G401.6 (cell line): Measurements from ENCODE around the gene OR6S1.
A peak's percentile ranks its signal among the peaks of the same experiment; 100 is the strongest.

Source experiments
- FAIRE-seq: peaks from 2 replicates; lab custom pipeline; 2012; peaks lifted over from hg19 to GRCh38; lab: Jason Lieb, UNC

The OR6S1 gene, protein sequence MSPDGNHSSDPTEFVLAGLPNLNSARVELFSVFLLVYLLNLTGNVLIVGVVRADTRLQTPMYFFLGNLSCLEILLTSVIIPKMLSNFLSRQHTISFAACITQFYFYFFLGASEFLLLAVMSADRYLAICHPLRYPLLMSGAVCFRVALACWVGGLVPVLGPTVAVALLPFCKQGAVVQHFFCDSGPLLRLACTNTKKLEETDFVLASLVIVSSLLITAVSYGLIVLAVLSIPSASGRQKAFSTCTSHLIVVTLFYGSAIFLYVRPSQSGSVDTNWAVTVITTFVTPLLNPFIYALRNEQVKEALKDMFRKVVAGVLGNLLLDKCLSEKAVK

DNA sequence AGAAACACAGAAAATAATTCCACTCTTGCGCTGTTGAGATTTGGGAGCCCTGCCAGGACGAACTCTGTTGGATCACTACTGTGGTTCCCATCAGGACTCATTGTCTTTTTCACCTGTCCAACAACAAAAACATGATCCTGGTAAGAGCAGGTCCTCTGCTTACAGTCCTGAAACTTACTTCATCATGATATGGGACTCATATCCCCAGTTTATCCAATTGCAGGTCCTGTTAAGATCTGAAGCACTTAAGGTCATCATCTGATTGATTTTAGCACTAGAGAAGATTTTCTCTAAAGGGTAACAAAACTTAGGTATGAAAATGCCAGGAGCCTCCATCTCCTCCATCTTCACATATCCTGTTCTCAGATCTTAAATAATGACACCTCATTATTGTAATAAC, at the start of gene OR6S1:
Gene OR6S1, minus strand, starts transcription at position 101 of the 400 bp plus-strand sequence. Its CDS starts 0 bp downstream, at position 101.
- no peak for FAIRE-seq

DNA sequence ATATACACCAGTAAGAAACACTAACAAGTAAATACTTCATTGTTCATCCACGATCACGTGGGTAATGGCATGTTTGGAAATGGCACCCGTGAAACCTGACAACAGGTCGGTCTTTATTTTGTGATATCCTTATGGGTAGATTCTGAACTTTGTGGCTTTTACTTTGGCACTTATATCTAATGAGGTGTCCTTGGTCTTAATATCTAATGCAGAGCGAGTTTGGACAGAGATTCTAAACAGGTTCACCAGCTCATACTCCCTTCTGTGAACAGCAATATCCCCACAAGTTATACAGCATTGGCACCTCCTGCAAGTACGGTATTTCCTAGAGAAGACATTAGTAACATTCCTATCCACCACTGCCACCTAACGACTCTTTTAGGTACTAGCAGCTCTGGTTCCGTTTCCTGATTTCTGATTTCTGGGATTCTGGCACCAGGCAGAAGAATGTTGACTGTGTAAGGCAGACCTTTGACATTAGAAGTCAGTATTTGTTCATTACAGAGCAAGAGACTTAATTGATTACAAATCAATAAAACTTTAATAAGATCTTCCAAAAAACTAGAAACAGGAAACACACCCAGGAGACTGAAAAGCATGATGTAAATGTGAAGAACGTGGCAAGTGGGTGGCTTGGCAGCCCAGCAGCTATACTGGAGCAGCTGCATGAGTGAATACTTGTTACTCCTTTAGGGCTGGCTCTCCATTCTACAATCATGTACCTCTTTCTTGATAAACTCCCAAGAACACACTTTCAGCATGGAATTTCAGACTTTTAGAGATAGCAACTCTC, 49.6 kb upstream of the OR6S1 start:
- FAIRE-seq = peak; percentile 94

DNA sequence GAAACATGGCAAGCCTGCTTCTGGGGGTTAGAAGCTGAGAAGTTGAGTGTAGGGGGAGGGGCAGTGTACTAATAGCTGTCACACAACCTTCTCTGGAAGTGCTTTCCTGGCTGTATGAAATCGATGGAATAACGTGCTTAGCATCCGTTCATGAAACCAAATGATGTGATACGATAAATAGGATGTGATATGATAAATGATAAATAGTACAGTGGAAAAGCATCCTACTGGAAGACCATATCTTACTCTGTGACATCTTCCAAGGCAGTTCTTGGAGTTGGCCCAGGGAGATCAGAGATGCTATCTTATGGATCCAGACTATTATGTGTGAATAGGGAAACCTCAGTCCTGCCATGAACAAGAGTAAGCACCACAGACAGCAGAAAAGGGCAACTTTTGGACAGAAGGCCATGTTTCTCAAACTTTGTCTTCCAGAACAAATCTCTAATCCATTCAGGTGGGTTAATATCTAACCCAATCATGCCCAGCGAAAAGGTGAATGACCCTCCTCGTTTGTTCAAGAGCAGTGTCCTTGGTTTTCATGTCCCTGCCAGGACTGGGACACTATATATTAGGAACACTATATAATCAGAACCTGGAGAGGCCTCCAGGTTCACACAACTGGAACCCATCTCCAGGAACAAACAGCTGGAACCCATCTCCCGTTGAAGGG, 46.8 kb upstream of the OR6S1 start, which contains the start of gene ANG:
Gene ANG, plus strand, starts transcription at position 598 of the 673 bp plus-strand sequence. CDS start 4,801 bp downstream, outside the sequence.
- no peak for FAIRE-seq

DNA sequence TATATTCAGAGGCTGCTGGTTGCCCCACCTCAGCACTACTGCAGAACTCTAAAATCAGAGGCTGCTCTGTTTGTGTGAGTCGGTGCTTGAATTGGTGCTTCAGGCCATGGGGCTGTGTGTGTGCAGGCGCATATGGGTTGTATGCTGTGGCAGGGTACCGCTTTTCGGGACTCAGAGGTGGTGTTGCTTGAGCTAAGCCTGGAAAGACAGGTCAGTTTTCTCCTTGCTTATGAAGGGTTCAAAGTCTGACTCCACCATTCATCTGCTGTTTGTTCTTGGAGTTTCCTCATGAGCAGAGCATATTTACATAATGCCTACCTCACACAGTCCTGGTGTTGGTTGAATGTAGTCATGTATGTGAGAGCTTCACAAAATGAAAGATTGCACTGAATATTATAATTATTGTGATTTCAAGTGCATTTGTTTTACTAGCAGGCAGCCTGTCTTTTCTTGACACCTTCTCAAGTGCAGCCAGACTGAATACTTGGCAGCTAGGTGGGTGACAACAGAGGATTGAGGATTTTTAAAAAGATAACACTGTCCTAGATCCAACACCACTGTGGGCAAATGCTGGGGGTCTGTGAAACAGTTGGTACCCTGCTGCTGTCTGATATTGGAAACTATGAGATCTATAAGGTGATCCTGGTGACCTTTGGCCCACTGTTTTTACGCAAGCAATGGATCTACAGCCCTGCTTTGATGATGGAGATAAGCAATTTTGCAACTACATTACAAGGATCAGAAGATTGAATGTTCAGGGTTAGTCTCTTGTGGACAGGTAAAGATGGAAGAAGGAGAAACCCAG, 46.1 kb upstream of the OR6S1 start:
- FAIRE-seq = no peak

DNA sequence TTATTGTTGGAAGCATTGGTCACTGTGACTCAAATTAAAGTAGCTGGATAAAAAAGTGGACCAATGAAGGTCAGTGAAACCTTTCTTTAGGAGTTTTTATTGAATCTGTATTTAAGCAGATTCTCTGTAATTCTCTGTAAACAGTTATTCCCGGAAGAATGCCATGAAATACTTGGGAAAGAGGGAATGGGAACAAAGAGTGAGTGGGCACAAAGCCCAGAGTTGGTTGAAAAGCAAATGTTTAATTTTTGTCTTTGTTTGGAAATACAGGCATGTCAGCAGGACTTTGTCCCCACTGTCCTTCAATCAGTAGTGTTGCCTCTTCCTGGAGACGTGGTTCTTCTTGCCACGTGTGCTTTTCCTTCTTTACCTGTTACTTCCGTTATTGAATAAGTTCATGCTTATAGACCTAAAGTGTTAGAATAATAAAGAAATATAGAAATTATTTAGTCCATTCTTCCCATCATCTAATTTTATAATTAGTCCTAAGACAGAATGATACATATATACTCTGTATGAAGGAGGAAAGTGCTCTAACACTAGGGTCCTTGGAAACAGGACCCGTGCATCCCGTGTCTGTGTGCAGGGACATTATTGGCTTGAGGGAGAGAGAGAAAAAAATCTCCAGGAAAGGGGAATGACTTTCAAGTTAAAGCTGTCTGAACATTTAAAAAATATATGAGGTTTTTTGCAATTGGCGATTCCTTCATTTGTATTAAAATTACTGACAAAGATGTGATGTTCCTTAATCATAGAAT, 45.1 kb upstream of the OR6S1 start:
- no peak for FAIRE-seq

DNA sequence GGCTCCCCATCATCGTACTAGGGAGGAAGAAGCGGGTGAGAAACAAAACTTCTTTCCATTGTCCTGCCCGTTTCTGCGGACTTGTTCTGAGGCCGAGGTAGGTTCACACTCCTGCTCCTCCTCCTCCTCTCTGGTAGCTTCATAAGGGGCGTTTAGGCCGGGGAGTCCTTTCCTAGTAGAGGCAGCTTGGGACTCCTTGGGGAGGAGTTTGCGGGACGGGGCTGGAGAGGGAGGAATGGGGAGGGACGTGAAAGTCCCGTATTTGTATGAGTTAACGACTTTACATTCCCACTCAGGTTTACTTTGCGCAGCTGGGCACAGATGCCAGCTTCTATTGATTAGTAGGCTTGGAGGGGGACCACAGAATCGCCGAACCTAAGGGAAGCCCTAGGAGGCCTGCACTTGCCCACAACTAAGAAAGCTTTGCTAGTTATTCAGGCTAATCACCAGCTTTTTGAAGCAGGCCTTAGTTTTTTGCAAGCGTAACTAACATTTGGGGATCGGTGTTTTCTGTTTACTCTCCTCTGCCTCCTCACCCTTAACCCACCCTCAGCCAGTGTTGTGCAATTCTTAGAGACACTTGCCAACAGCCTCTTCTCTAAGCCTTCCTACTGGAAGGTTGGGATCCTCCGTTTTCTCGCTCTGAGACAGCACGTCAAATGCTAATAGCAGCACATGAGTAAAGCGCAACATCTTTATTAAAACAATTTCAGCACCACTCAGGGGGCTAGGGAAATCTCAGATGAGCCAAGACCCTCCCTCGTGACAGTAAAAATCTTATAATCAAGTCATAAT, 43.4 kb upstream of the OR6S1 start:
- FAIRE-seq = no peak

DNA sequence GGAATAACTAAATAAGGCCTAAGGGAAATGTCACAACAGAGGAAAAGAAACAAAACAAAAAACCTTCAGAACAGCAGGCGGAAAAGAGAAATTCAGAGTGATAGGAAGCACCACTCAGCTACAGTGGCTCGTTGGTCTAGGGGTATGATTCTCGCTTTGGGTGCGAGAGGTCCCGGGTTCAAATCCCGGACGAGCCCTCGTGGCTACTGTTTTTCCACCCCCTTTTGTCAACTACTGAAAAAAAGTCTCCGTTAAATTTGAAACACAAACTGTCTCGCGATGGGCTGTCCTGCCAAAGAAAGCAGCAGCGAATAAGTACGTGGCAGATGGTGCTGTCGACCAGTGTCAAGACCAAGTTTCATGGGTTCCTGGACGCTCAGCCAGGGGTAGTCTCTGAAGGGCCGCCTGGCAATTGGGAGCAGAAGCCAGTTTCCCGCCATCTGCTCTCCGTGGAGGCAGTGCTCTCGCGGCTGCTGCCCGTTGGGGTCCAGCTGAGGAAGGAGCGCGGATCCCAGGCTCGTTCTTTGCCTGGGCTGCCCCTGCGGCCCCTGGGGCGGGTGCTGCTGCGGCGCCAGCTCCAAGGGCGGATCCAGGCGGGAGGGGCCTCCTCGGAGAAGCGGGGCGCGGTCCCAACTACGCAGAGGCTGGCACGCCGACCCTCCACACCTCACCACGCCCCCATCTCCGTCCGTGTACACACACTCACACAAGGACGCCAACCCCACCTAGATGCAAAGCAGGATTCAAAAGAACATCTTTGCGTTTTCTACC, 42.6 kb upstream of the OR6S1 start, which contains the start of gene RNASE4:
Gene RNASE4, plus strand, starts transcription at position 670 of the 771 bp plus-strand sequence. CDS start 14,812 bp downstream, outside the sequence.
- FAIRE-seq = peak; percentile 82

DNA sequence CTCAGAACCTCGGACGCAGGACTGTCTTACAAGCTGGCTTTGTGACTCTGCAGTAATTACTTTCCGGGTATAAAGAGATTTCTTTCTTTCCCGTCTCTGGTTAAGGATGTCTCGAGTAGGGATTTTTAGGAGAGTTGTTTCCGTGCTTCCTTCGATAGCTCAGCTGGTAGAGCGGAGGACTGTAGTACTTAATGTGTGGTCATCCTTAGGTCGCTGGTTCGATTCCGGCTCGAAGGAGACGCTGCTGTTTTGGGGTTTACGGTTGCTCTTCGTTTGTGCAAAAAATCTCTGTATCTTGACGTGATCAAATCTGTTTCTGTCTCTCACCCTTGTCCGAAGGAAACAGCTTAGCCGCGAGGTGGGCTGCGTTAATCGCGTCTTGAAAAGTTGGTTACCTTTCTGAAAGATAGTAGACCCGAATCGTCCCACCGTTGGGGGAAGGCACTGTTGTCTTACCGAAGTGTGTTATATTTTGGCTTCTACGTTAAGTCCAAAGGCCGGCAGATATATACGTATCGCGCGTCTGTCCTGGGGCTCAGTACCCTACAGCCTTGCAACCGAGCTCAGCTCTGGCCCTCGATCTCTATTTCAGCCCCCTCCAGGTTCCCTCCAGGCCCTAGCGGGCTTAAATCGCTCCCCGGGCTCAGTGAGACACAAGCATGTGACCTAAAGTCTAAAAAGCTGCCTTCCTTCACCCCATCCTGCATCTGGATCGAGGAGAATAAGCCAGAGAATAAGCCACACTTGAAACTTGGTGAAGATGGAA, 41.8 kb upstream of the OR6S1 start:
- peak; percentile 69 for FAIRE-seq

DNA sequence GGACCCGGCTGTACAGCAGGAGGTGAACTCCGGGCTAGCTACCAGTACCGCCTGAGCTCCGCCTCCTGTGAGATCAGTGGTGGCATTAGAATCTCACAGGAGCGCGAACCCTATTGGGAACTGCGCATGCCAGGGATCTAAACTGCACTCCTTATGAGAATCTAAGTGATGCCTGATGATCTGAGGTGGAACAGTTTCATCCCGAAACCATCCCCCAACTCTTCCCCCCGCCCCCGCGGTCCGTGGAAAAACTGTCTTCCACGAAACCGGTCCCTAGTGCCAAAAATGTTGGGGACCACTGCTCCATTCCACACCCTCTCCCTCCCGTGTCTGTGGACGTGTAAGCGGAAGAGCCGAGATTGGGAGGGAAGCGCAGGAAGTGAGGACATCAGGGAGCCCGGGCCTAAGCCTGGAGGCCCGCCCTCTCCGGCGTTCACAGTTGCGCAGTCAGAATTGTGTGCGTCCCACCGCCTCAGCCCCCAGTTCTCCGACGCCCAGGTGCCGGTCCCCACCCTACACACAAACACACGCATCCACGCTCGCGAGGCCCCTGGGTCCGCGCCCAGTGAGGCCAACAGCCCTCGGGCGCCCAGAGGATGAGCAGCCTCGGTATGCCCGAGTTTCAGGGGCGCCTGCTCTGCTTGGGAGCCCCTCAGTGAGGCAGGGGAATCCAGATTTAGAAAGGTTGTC, 41.1 kb upstream of the OR6S1 start:
- peak; percentile 6 for FAIRE-seq

DNA sequence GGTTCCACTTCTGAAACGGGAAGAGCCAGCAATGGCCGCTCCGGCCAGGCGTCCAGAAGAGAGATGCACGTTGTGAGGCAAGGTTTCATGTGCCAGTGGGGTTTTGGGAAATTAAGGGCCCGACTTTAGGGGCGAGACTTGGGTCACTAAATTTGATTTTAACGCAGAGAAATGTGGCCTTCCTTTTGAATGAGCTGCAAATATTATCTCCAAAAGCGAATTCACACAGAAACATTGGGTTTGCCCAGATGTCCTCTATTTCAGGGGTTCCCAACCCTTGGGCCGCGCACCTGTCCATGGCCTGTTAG, 40.6 kb upstream of the OR6S1 start:
- FAIRE-seq = no peak

DNA sequence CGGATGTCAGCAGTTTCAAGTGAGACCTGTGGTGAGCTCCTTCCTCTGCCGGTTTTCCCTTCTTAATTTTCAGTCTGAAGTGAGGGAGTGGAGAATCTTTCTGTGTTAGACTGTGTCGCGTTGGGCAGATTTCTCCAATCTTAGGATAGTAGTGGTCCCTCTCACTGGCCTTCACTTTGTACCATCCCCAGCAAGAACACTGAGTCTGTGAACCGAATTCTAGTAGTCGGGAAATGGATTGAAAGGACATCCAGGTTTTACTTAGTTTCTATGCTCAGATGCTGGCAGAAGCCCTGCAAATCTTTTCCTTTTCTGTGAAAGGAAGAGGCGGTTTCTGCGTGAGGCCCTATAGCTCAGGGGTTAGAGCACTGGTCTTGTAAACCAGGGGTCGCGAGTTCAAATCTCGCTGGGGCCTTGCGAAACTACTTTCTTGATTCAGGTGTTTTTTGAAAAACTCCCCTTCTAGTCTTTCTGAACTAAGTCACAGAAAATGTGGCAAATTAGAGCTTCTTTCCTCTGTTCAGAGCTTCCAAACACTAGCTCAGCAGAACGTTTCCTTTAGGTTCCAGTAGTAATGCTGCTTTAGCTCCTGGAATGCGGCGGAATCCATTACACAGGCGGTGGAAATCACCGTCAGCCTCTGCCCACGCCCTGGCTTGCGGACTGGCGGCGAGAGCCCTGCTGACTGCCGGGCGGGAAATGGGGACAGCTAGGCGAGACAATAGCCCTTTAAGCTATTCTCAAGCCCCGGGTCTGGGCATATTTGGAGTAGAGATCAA, 40.0 kb upstream of the OR6S1 start:
- FAIRE-seq = peak; percentile 79

DNA sequence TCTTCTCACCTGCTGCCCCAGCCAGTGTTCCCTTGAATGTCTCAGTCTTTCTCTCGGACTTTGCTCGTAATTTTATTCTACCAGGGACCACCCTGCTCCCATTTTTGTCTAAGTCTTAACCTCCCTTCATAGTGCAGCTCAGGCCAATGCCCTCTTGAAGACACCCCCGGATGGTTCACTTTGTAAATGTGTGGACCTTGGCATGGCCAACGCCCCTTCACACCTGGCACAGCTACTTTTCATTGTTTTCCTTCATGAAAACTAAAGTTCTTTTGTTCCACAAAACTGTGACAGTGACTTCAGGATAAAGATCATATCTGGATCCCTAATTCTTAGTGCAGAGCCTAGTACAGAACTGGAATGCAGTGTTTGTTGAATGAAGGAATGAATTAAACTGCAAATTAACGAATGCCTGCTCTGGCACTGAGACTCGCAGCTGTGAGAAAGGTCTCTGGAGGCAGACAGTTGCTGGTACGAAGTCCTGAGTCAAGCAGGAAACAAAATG, 39.4 kb upstream of the OR6S1 start:
- no peak for FAIRE-seq

DNA sequence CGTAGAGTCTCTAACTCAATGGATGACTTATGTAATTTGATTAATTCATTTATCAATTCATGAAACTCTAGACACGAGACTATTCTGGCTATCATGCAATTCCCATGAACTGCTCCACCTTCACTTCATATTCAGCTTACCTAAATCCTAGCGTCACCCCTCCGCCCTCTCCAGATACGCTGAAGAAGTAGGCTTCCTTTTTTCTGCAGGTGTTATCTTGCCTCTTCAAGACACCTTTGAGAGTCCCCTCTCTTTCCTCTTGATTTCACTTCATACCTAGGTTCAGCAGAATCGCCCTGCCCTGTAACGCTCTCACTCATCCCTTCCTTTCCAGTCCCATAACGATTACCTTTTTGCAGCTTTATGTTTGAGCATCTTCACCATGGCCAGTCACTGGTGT, 38.9 kb upstream of the OR6S1 start:
- no peak for FAIRE-seq

DNA sequence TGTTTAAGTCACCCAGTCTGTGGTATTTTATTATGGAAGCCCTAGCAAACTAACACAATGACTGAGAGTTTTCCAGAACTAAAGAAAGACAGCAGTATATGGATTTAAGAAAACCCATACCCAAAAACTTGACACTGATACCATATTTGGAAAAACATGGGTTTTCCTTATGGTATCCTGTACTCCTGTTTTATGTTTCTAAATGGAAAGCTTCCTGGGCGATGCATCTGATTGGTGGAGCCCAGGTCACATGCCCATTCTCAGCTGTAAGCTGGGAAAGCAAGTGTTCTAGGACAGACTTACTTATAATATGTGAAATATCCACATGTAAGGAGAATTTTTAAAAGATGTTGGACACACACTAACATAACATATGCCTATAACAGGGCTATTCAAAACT, 38.4 kb upstream of the OR6S1 start:
- FAIRE-seq = no peak

DNA sequence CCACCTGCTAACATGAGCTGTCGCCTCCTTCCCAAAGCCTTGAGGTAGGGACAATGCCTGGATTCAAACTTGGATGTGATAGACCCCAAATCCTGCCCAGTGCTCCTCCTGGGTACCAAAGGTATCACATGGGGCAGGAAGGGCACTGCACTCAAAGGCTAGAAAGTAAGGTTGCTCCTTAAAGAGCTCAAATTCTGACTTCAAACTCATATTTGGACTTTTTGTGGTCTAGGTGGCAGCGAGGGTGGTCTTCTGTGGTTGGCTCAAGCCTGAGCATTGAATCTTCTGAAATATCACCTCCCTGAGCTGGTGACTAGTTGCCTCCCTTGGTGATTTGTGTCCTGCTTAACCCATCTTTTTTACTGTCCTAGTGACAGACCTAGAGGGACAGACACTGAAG, 34.6 kb upstream of the OR6S1 start:
- no peak for FAIRE-seq

DNA sequence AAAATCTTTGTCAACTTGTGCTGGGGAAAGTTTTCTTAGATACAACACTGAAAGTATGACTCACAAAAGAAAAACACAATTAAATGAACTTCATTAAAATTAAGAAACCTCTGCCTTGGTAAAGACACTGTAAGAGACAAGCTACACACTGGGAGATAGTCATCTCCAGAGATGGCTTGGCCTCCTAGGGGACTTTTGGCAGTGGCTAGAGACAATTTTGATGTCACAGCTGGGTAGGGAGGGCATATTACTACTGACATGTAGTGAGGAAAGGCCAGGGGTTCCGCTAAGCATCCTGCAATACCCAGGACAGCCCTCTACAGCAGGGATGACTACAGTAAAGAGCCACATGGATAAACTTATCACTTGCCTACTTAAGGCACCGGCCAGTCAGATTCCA, 34.2 kb upstream of the OR6S1 start:
- FAIRE-seq = no peak

DNA sequence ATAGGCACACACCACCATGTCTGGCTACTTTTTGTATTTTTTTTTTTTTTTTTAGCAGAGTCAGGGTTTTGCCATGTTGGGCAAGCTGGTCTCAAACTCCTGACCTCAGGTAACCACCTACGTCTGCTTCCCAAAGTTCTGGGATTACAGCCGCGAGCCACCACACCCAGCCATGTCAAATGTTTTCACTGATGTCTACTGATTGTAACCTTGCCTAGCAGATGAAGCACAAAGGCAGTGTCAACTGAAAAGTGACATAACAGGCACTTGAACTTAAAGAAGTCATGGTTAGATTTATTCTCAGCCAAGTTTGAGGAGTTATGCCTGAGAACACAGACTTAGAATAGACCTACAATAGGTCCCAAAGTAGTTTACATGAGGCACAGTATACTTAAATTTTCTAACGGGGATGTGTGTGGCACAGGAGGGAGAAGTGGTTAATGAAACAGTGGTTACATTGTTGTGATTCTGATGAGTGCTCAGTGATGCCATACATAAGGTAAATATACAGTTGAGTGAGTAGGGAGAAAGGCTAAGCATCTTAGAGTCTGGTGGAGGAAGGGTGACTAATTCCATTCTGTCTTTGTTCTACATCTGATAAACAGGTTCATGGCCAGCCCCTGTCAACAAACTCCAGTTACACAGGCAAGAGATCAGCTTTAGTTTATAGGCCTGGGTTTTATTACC, 30.2 kb upstream of the OR6S1 start:
- FAIRE-seq = no peak
